Measurements from ENCODE around the gene PTCH2.
A peak's percentile ranks its signal among the peaks of the same experiment; 100 is the strongest.
"Not testable (repeated sequence)": the region's sequence is repeated elsewhere in the genome, so short reads cannot be mapped to it uniquely, and the experiment has no call there.

PTCH2 gene

DNA sequence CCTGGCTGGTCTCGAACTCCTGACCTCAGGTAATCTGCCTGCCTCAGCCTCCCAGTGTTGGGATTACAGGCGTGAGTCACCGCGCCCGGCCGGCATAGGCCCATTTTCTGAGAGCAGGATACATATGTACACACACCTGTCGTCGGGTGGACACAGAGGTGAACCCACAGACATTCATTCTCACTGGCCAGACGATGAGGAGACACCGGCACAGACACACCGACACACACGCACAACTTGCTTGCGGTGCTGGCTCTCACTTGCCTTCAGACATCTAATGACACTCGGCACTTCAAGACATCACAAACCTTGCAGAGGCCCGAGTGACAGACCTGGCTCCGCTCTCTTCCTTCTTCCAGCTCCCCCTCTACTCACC is 579 bp downstream of the PTCH2 start:
- DNase-seq, result peak in 1 of 2 experiments; percentile 33

DNA sequence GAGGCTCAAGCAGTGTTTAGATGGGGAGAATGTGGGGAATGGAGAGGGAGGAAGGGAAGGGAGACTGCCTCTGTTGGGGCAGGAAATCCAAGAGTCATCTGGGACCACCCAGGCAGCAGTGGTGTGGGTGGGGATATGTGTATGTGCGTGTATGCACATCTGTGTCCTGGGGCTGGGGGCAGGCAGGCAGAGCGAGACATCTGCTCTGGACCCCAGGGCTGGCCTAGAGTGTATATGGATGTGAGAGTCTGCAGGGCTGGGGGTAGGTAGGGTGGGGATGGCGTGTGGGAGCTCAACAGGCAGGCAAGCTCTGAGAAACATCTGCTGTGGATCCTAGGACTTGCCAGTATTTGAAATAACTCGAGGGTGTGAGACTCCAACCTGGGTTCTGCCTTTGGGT is 3.5 kb downstream of the PTCH2 start:
- peak in 1 of 2 experiments; percentile 17 for DNase-seq

DNA sequence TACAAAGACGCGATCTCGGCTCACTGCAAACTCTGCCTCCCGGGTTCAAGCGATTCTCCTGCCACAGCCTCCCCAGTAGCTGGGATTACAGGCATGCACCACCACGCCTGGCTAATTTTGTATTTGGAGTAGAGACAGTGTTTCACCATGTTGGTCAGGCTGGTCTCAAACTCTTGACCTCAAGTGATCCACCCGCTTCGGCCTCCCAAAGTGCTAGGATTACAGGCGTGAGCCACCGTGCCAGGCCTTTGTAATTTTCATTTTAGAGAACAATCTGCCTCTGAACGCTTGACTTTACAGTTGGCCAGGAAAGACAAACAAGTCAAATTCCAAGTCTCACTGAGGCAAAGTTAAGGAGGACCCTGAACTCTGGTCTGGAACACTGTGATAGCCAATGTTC is 4.8 kb downstream of the PTCH2 start:
- not testable (repeated sequence) for DNase-seq

DNA sequence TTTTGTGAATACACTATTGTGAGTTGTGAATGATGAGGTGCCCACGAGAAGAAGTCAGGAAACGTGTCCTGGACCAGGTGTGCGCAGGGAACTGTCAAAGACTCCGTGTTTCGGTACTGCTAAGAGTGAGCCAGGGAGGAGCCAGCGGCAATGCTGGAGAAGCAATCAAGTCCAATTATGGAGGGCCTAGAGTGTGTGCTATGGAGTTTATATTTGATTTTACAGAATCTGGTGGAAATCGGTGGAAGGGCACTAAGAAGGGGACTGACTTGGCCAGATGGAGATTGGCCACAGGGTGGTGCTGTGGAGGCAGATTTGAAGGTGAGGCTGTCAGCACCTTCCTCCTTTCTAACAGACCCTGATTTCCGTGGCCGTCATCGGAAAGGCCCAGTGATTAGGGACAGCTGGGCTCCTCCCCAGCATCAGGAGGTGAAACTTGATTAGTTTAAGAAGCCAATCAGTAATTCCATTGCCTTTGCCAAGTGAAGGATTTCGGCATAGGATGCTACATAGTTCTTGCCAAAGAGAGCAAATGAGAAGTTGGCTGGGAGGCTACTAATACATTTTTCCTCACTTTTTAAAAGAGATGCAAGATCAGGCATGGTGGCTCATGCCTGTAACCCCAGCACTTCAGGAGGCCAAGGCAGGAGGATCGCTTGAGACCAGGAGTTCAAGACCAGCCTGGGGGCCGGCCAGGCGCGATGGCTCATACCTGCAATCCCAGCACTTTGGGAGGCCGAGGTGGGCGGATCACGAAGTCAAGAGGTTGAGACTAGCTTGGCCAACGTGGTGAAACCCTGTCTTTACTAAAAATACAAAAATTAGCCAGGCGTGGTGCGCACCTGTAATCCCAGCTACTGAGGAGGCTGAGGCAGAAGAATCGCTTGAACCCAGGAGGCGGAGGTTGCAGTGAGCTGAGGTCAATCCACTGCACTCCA is 7.0 kb downstream of the PTCH2 start:
- peak; percentile 66 to 90 for DNase-seq

DNA sequence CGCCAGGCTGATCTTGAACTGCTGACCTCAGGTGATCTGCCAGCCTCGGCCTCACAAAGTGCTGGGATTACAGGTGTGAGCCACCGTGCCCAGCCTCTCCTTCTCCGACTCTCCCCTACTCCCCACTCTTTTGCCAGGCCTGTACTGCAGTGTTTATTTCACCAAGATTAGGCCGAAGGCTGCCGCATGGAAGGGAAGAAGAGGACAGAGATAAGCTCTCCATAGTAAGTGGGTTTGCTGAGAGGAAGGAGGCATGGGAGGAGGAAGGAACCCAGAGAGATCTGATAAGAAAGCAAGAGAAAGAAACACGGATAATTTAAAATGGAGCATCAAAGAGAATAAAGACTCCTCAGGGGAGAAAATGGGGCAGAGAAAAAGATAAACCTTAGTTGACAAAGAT is 8.7 kb downstream of the PTCH2 start:
- DNase-seq, result no peak

DNA sequence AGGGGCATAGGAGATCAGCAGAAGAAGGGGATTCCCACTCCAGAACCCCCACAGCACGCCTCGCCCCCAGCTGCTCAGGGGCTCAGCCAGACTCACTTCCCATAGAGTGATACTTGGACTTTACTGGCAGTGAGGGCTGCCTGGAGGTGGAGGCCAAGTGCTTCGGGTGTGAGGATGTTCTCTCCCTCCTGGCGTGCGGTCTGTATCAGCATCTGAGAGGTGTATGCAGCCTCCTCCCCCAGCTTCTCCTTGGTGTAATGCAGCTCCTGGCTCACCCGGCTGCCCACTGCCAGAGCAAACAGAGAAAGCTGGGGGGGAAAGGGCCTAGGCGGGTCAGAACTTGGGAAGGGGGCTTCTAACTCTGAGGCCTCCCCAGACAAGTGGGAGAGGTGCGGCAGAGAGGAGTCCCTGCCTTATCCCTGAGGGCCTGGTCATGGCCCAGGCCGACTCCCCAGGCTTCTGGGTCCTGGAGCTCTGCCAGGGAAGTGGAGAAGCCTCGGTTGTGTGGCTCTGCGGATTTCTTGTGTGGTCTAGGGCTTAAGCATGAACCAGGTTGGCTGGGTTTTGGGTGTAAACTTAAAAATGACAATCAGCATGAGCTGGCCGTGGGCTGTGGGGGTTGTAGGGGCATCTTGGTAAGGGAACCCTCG is 10.9 kb downstream of the PTCH2 start:
- DNase-seq, result no peak

DNA sequence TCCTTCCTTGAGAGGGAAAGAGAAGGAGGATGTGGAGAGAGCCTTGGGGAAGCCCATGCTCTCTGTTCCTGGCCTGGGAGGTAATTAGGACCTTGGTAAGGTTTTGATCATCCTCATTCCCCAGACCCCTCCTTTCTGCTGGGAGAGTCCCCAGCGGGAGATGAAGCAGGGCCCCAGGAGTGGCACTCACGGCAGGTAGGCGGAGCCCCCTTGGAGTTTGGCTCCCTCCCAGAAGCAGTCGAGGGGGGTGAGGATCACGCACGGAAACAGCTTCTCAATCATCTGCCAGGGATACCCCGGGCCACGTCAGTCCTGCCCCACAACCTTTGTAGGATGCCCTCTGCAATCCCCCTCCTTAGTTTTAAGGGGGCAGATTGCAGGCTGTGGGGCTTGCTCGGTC is 11.5 kb downstream of the PTCH2 start:
- DNase-seq, result peak in 1 of 2 experiments; percentile 14

DNA sequence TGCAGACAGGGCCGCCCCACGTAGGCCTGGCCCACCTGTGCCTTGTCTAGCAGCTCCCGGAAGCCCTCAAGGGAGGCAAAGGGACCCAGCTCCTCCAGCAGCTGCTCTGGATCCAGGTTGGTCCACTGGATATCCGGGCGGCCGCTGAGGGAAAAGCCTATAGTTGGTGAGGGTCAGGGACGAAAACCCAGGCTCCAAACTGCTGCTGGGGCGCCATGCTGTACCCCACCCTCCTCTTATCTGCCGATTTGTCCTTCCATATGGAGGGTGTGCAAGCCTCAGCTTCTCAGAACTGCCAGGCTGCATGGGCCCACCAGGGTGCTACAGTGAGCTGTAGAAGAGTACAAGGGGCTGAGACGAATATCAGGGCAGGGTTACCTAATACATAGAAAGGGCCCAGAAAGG is 12.2 kb downstream of the PTCH2 start:
- no peak for DNase-seq

DNA sequence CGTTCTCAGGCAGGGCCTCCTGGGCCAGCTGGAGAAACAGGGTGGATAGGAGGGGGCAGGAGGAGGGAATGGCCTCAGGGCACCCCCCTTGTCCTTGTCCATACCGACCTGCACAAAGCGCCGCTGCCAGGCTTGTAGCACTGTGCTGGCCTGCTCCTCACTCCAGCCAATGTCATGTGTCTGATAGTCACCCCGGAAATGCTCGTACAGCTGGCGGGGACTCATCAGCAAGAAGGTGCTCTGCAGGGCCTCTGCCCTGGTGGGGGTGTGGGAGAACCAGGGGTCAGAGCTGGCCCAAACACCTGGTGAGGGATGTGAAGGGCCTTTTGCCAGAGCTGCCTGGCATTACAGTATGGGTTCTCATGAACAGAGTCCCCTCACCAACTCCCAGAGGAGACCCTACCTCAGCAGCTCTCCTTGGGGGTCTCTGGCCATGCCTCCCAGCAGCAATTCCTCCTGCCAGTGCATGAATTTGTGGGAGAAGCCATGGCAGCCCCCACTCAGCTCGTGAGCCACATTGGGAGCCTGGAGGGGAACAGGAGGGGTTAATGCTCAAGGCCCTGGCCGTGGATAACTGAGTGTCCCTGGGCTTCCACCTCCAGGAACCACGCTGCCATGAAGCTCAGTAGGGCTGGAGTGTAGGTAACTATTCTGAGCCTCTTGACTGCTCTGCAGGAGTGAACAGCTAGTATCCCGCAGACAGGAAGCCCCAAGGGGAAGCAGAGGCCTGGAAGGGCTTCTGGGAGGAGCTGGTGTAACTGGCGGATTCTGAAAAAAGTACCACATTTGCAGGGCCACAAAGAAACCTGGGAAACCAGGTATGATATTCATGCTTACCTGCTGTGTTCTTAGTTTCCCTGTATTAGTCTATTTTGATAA is 13.3 kb downstream of the PTCH2 start:
- DNase-seq, result no peak

DNA sequence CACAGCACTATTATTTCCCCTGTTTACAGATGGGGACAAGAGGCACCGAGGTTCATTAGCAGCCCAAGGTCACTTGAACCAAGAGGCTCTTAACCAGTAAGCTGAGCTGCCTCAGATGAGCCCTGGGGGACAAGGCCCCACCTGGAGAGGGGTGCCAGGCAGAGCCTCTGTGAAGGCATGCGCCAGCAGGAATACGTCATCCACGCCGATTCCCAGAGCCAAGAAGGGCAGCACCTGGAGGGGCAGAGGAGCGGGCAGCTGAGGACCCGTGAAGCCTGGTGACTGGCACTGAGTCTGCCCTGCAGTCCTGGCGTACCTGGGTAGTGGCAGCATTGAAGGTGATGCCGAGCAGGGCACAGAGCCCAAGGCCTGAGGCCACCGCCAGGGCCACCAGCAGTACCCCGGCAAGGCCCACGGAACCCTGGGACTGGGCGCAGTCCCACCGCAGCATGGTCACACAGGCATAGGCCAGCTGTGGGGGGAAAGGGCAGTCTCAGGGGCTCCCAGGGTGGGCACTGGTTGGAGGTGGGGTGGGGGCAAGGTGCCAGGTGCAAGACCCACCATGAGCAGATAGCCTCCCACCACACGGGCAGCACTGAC is 14.1 kb downstream of the PTCH2 start:
- DNase-seq, result no peak

DNA sequence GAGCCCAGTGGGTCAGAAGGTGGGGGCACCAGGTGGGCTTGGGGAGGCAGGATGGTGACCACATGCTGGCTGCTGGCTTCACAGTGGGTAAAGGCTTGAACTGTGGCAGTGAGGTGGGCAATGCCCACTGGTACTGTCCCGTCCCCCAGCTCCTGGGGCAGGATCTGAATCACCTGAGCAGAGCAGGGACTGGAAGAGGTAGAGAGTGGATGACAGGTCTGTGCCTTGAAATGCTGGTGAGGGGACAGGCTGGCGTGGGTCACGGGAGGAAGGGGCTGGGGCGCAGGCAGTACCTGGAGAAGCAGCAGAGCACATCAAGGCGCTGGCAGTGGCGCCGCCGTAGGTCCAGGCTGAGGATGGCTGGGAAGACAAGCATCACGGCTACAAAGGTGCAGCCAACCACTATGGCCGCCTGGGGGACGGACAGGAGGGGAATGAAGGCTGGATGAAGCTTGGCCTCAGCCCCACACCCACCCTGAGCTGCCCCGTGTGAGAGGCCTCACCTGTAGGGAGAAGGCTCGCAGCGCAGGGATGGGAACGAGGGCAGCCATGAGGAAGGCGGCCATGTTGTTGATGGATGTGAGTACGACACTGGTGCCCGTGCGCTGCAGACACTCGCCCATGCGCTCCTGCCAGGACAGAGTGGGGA is 14.9 kb downstream of the PTCH2 start:
- no peak for DNase-seq

DNA sequence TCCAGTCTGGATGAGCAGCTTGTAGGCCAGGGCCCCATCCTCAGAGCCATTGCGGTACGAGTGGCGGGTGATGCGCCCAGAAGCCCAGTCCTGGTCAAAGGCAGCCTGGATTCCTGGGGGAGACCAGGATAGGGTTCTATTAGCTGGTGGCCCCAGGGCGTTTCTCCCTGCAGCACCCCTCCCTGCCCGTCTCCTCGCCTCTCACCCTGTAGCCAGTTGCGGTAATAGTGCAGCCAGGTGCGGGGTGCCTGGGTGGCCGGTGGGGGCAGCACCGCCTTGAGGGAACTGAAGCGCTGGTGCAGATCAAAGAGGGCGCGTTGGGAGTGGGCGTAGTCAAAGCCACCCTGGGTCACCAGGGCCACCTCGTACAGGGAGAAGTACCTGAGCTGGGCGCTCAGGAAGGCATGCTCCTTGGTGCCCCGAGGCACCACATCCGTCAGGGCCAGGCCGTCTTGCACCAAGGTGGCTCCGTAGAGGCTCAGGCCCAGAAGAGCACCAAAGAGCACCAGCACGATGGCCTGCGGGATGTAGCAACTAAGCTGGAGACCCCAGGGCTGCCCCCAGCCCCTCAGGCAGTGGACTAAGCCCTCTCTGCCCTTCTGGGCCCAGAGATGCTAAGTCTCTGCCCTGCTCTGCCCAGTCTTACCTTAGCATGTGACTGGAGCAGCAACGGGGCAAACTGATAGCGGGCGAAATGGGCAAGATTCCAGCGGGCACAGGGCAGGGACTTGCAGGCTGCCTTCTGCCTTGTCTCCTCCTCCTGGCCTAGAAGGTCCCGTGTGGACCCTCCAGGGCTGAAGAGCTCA is 15.7 kb downstream of the PTCH2 start:
- DNase-seq, result no peak

DNA sequence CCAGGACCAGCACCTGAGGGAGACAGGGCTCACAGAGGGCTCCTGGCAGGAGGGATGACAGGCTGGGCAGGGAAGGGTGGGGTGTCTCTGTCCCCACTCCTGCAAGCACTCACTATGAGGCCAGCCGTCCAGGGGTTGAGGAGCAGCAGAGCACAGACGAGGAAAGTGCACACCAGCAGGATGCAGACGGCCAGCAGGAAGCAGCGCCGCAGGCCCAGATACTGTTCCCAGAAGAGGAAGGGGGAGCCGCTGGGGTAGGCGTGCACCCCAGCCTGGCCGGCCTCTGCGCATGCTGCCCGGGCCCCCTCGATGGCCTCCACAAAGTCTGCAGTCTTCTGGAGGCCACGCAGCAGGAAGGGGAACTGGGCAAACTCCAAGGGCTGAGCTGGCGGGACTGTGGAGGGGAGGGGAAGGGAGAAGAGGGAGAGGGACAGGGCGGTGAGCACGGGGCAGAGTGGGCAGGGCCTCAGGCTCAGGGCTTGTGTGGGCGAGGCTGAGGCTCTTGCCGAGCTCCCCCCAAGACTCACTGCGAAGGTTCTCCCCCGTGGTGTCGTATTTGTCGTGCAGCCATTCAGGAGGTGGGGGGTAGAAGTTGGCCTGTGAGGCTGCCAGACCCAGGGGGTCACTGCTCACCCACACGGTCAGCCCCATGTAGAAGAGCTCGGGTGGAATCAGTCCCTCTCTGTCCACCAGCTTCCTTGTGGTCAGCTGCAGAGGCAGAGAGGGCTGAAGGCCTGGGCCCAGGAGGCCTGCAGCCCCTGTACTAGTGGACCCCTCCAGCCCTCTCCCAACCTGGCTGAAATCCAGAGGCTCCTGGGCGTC is 16.5 kb downstream of the PTCH2 start:
- no peak for DNase-seq

DNA sequence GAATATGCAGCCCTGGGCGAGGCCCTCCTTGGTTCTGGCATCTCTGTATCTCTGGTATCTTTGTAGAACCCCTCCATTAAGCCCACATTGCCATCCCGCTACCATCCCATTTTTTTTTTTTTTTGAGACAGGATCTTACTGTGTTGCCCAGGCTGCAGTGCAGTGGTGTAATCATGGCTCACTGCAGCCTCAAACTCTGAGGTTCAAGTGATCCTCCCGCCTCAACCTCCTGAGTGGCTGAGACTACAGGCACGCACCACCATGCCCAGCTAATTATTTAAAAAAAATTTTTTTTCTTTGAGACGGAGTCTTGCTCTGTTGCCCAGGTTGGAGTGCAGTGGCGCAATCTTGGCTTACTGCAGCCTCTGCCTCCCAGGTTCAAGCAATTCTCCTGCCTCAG is 18.7 kb downstream of the PTCH2 start:
- DNase-seq, result not testable (repeated sequence)

DNA sequence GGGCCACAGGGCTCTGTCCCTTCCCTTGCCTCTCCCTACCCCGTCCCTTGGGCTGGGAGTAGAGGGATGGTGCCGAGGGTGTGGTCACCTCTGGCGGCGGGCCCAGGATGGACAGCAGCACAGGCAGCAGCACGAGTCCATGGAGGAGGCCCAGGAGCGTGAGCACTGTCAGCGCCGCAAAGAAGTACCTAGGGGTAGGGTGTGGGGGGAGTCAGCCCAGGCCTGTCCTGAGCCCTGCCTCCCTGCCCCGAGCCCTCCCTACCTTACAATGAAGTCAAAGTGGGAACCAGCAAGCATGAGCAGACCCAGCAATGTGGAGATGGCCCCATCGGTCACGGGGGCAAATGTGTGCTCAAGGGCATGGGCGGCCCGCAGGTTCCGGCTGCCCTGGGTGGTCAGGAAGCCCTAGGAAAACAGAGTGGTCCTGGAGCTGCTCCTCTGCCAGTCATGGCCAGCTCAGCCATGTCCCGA is 20.0 kb downstream of the PTCH2 start:
- no peak for DNase-seq

DNA sequence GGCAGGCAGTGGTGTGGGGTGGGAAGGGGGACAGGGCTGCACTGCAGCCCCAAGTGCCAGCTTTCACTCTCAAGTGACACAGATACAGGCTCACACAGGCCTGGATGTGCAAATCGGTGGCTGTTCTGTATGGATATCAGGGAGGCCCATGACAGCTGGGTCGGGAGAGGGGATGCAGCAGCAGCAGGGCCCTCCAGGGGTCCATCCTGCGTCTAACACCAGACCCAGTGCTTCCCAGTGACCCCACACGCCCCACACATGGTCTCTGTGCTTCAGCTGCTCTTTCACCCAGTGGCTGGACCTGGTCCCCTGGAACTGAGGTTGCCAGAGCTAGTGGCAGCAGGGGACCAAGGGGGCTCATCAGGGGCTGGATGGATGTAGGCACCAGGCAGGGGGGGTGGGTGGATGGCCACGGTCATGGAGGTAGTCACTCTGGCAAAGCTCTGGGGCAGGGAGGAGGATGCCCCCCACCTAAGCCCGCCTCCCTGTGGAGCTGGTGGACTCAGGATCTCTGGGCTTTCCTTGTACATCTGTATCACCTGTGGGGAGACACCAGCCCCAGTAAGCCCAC is 20.8 kb downstream of the PTCH2 start:
- DNase-seq, result no peak

DNA sequence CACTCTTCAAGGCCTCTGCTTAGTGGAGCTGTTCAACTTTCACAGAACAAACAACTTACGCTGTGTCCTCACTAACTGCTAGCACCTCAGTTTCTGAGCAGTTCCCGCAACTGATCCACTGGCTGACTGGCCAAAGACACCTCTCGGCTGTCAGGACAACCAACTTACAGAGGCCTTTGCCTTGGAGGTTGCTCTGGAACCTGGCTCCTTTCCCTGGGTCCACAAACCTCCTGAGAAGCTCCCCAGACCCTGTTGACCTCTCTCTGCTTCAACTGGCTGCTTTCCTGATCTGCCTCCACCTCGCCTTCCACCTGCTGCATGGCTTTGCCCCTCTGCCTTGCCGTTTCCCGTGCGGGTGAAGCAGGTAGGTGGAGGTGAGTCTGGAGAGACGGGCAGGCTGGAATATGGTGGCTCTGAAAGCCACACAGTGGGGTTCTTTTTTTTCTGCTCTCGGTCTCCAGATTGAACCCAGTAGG is 21.8 kb downstream of the PTCH2 start:
- no peak for DNase-seq

DNA sequence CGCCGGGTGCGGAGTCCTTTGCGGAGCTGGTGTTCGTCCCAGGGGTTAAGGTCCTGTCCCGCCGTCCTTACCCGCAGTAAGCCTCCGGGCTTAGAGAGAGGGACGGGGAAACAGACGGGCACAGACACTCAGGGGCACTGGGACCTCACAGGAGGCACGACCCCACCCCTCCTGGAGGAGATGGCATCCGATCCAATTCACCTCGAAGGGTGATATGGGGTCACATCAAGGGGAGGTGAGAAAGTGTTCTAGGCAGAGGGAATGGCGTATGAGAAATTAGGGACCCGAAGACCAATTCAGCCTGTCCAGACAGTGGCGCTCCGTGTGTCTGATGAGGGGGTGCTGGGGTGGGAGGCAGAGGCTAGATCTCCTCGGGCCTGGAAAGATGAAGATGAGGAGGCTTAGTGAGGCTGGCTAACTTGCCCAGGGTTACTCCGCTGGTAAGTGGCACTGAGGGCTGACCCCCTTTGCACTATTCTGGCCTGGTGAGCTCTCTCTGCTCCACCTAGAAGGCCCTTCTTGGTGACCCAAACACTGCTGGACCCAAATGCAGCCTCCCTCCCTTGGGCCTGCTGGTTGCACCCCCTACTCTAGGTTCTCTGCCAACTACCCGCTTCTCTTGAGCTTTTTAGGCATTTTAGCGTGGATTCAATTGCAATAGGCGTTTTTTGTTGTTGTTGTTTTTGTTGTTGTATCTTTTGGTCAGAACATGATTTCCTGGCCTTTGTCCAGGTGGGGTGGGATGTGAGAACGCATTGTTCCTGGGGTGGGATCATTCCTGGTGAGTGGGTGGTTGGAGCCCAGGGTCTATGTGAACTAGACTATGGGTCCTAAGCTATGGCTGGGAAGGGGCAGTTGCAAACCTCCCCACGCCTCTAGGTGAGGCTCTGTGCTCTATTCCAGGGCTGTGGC is 22.5 kb downstream of the PTCH2 start:
- no peak for DNase-seq
